Activated CD8-positive, alpha-beta memory T cell treated with anti-CD3 and anti-CD28 coated beads, Interleukin-2, amount 10 ng/mL, durations not matched to agents 7 days and 5 days (primary cell): ENCODE data around the gene CCDC85A. TPM values are rescaled to one million over a fixed set of nuclear protein-coding genes. Genes with fewer than 3 reads are reported as not detected.

Experiments used
- ATAC-seq: fragments of 150-1000 bp; cut with Tn5 transposase; one replicate; pipeline ENCODE4 v1.10.0; 2021; ENCODE audit warnings: moderate library complexity
- CTCF ChIA-PET: fragments of 350-600 bp; sonication (Branson Sonifier 250); formaldehyde crosslinking; loops from one replicate; lab custom pipeline; 2021; ENCODE audit warnings: antibody characterized with exemption; lab: Charles Lee
- DNase-seq: peaks from one replicate; pipeline ENCODE4 v3.0.0-alpha.2; 2020
- H3K27ac Mint-ChIP-seq: one replicate; pipeline ENCODE4 v1.8.0; 2021; ENCODE audit warnings: mild to moderate bottlenecking, mixed read lengths
- H3K27me3 Mint-ChIP-seq: one replicate; pipeline ENCODE4 v1.8.0; 2021; ENCODE audit warnings: mixed read lengths
- H3K36me3 Mint-ChIP-seq: one replicate; pipeline ENCODE4 v1.8.0; 2021; ENCODE audit warnings: mild to moderate bottlenecking, mixed read lengths
- H3K4me1 Mint-ChIP-seq: one replicate; pipeline ENCODE4 v1.8.0; 2021; ENCODE audit warnings: mixed read lengths
- H3K4me3 Mint-ChIP-seq: one replicate; pipeline ENCODE4 v1.8.0; 2021; ENCODE audit warnings: mild to moderate bottlenecking, moderate library complexity, mixed read lengths
- H3K9me3 Mint-ChIP-seq: one replicate; pipeline ENCODE4 v1.8.0; 2022; ENCODE audit warnings: low read depth, mixed read lengths
- total RNA-seq, 2 experiments: library from RNA; stranded (reverse); gene quantifications; one replicate each; pipeline ENCODE4 v1.2.3, GENCODE V29; 2021

The CCDC85A gene
- total RNA-seq, 2 experiments from 2014 or later: not detected

- ATAC-seq (no peak), DNase-seq (no peak)
- Mint-ChIP-seq H3K9me3 (no peaks in the 10 kb centered on the region), H3K4me3 (no peak overlapping the region), H3K4me1 (no peaks in the 10 kb centered on the region), H3K36me3 (no peaks in the 10 kb centered on the region), H3K27ac (no peak overlapping the region), H3K27me3 (no peaks in the 10 kb centered on the region)
- CTCF ChIA-PET: no interaction called here
Observed at GRCh38 chr2:56344771-56345170, 161.0 kb downstream of the CCDC85A start.

GRCh38 chr2:56347881-56348280 lies 164.1 kb downstream of the CCDC85A start:
- Mint-ChIP-seq H3K4me1 (no peaks in the 10 kb centered on the region), H3K27me3 (no peaks in the 10 kb centered on the region), H3K4me3 (no peak overlapping the region), H3K9me3 (no peaks in the 10 kb centered on the region), H3K27ac (no peak overlapping the region), H3K36me3 (no peaks in the 10 kb centered on the region)
- DNase-seq (no peak), ATAC-seq (no peak)
- CTCF ChIA-PET: no interaction called here

GRCh38 chr2:56348392-56349210 lies 164.8 kb downstream of the CCDC85A start:
- Mint-ChIP-seq H3K4me1 (no peaks in the 10 kb centered on the region), H3K27me3 (no peaks in the 10 kb centered on the region), H3K9me3 (no peaks in the 10 kb centered on the region), H3K36me3 (no peaks in the 10 kb centered on the region), H3K27ac (no peak overlapping the region), H3K4me3 (no peak overlapping the region)
- DNase-seq (no peak), ATAC-seq (no peak)
- CTCF ChIA-PET: no interaction called here

- H3K36me3 Mint-ChIP-seq: no peaks in the 10 kb centered on the region
- H3K27ac Mint-ChIP-seq: no peak overlapping the region
- DNase-seq (no peak), ATAC-seq (no peak)
- CTCF ChIA-PET: no interaction called here
- H3K27me3 Mint-ChIP-seq: no peaks in the 10 kb centered on the region
- no peak overlapping the region for H3K4me3 Mint-ChIP-seq
- H3K4me1 Mint-ChIP-seq: no peaks in the 10 kb centered on the region
- peaks cover 2% of the 10 kb centered on the region for H3K9me3 Mint-ChIP-seq
Observed at GRCh38 chr2:56357655-56358295, 174.0 kb downstream of the CCDC85A start.

GRCh38 chr2:56361844-56362243 lies 178.1 kb downstream of the CCDC85A start:
- Mint-ChIP-seq H3K4me1 (no peaks in the 10 kb centered on the region), H3K4me3 (no peak overlapping the region), H3K36me3 (no peaks in the 10 kb centered on the region), H3K27me3 (no peaks in the 10 kb centered on the region), H3K9me3 (peaks cover 2% of the 10 kb centered on the region), H3K27ac (no peak overlapping the region)
- ATAC-seq: no peak
- no peak for DNase-seq
- CTCF ChIA-PET: no interaction called here

GRCh38 chr2:56364902-56365301 lies 181.1 kb downstream of the CCDC85A start:
- Mint-ChIP-seq H3K27ac (no peak overlapping the region), H3K4me1 (no peaks in the 10 kb centered on the region), H3K9me3 (no peaks in the 10 kb centered on the region), H3K27me3 (no peaks in the 10 kb centered on the region), H3K4me3 (no peak overlapping the region), H3K36me3 (no peaks in the 10 kb centered on the region)
- no peak for DNase-seq
- CTCF ChIA-PET: no interaction called here
- ATAC-seq: no peak

GRCh38 chr2:56369316-56369715 lies 185.5 kb downstream of the CCDC85A start:
- H3K9me3 Mint-ChIP-seq: no peaks in the 10 kb centered on the region
- H3K27ac Mint-ChIP-seq: no peak overlapping the region
- ATAC-seq (no peak), DNase-seq (no peak)
- no peaks in the 10 kb centered on the region for H3K4me1 Mint-ChIP-seq
- no peak overlapping the region for H3K4me3 Mint-ChIP-seq
- H3K27me3 Mint-ChIP-seq: no peaks in the 10 kb centered on the region
- H3K36me3 Mint-ChIP-seq: no peaks in the 10 kb centered on the region
- CTCF ChIA-PET: no interaction called here

- H3K27ac Mint-ChIP-seq: no peak overlapping the region
- H3K4me3 Mint-ChIP-seq: no peak overlapping the region
- peaks cover 2% of the 10 kb centered on the region for H3K9me3 Mint-ChIP-seq
- ATAC-seq (no peak), DNase-seq (no peak)
- no peaks in the 10 kb centered on the region for H3K27me3 Mint-ChIP-seq
- no peaks in the 10 kb centered on the region for H3K4me1 Mint-ChIP-seq
- H3K36me3 Mint-ChIP-seq: no peaks in the 10 kb centered on the region
- CTCF ChIA-PET: no interaction called here
Observed at GRCh38 chr2:56372071-56372656, 188.4 kb downstream of the CCDC85A start.

GRCh38 chr2:56375251-56375650 lies 191.5 kb downstream of the CCDC85A start:
- Mint-ChIP-seq H3K27ac (no peak overlapping the region), H3K9me3 (peaks cover 2% of the 10 kb centered on the region), H3K36me3 (no peaks in the 10 kb centered on the region), H3K4me1 (no peaks in the 10 kb centered on the region), H3K27me3 (no peaks in the 10 kb centered on the region), H3K4me3 (no peak overlapping the region)
- no peak for ATAC-seq
- no peak for DNase-seq
- CTCF ChIA-PET: no interaction called here

GRCh38 chr2:56376699-56377665 lies 193.2 kb downstream of the CCDC85A start:
- DNase-seq (no peak), ATAC-seq (no peak)
- CTCF ChIA-PET: no interaction called here
- Mint-ChIP-seq H3K4me1 (no peaks in the 10 kb centered on the region), H3K27me3 (no peaks in the 10 kb centered on the region), H3K36me3 (no peaks in the 10 kb centered on the region), H3K27ac (no peak overlapping the region), H3K4me3 (no peak overlapping the region), H3K9me3 (peaks cover 2% of the 10 kb centered on the region)

GRCh38 chr2:56379066-56379465 lies 195.3 kb downstream of the CCDC85A start:
- H3K9me3 Mint-ChIP-seq: peaks cover 2% of the 10 kb centered on the region
- CTCF ChIA-PET: no interaction called here
- no peak overlapping the region for H3K4me3 Mint-ChIP-seq
- no peaks in the 10 kb centered on the region for H3K36me3 Mint-ChIP-seq
- H3K27me3 Mint-ChIP-seq: no peaks in the 10 kb centered on the region
- no peaks in the 10 kb centered on the region for H3K4me1 Mint-ChIP-seq
- DNase-seq (no peak), ATAC-seq (no peak)
- no peak overlapping the region for H3K27ac Mint-ChIP-seq

GRCh38 chr2:56380861-56381260 lies 197.1 kb downstream of the CCDC85A start:
- Mint-ChIP-seq H3K27ac (no peak overlapping the region), H3K4me1 (no peaks in the 10 kb centered on the region), H3K9me3 (peaks cover 2% of the 10 kb centered on the region), H3K4me3 (no peak overlapping the region), H3K27me3 (no peaks in the 10 kb centered on the region), H3K36me3 (no peaks in the 10 kb centered on the region)
- no peak for ATAC-seq
- CTCF ChIA-PET: no interaction called here
- DNase-seq: no peak

- ATAC-seq (no peak), DNase-seq (no peak)
- Mint-ChIP-seq H3K4me1 (no peaks in the 10 kb centered on the region), H3K27ac (no peak overlapping the region), H3K9me3 (no peaks in the 10 kb centered on the region), H3K27me3 (no peaks in the 10 kb centered on the region), H3K4me3 (no peak overlapping the region), H3K36me3 (no peaks in the 10 kb centered on the region)
- CTCF ChIA-PET: no interaction called here
Observed at GRCh38 chr2:56382466-56382865, 198.7 kb downstream of the CCDC85A start.
